NCI-H526 (cell line): ENCODE data around the gene TRIM17.
A peak's percentile ranks its signal among the peaks of the same experiment; 100 is the strongest.

ENCODE experiments used
- DNase-seq, 2 experiments: peaks; one replicate each; lab custom pipeline; 2025; lab: John Stamatoyannopoulos, UW

TRIM17 gene

GRCh38 chr1:228416217-228416933 is at the start of gene TRIM17:
TSS of gene TRIM17 (minus strand) at chr1:228416861. CDS start at chr1:228415072, 1,789 bp downstream.
- peak; percentile 12 to 68 for DNase-seq

- DNase-seq, result no peak
Observed at GRCh38 chr1:228465571-228466146, 49.0 kb upstream of the TRIM17 start.

- no peak for DNase-seq
Observed at GRCh38 chr1:228465141-228465540, 48.5 kb upstream of the TRIM17 start.

GRCh38 chr1:228464487-228464983 is 47.9 kb upstream of the TRIM17 start:
- DNase-seq, result no peak

- DNase-seq, result peak in 1 of 2 experiments; percentile 38
Observed at GRCh38 chr1:228463559-228464455, 47.1 kb upstream of the TRIM17 start.

GRCh38 chr1:228463009-228463558 is 46.4 kb upstream of the TRIM17 start:
- DNase-seq, result no peak

GRCh38 chr1:228462560-228462959 is 45.9 kb upstream of the TRIM17 start:
- no peak for DNase-seq

GRCh38 chr1:228460821-228461220 is 44.2 kb upstream of the TRIM17 start:
- peak in 1 of 2 experiments; percentile 26 for DNase-seq

- peak in 1 of 2 experiments; percentile 56 for DNase-seq
Observed at GRCh38 chr1:228459091-228459993, 42.7 kb upstream of the TRIM17 start.

- DNase-seq, result peak; percentile 76 to 82
Observed at GRCh38 chr1:228457396-228458176, 40.9 kb upstream of the TRIM17 start.

- no peak for DNase-seq
Observed at GRCh38 chr1:228457017-228457395, 40.3 kb upstream of the TRIM17 start.

GRCh38 chr1:228456252-228457016 is 39.8 kb upstream of the TRIM17 start:
- no peak for DNase-seq

- no peak for DNase-seq
Observed at GRCh38 chr1:228455715-228456114, 39.1 kb upstream of the TRIM17 start.

GRCh38 chr1:228454238-228454637 is 37.6 kb upstream of the TRIM17 start:
- DNase-seq, result no peak

GRCh38 chr1:228453614-228454013 is 37.0 kb upstream of the TRIM17 start:
- no peak for DNase-seq

GRCh38 chr1:228453022-228453560 is 36.4 kb upstream of the TRIM17 start:
- no peak for DNase-seq

GRCh38 chr1:228452194-228453021 is 35.7 kb upstream of the TRIM17 start:
- no peak for DNase-seq

GRCh38 chr1:228450200-228450599 is 33.5 kb upstream of the TRIM17 start:
- no peak for DNase-seq
